ENCODE measurements around the gene TBC1D10A. TPM values are rescaled to one million over a fixed set of nuclear protein-coding genes. Genes with fewer than 3 reads are reported as not detected.

TBC1D10A gene
- total RNA-seq, 1 donor from 2014 or later, result 10.6 TPM

- no peak for DNase-seq (ENCODE audit: low spot score, unreplicated experiment)
- H3K27me3 Mint-ChIP-seq, result peaks cover 16% of the 10 kb centered on the region
- H3K4me1 Mint-ChIP-seq (ENCODE audit: low read depth), result no peaks in the 10 kb centered on the region
- no peak overlapping the region for H3K27ac Mint-ChIP-seq
- no peak for TF ChIP-seq CTCF (IDR thresholded peaks at IDR 0.05; ENCODE audit: unreplicated experiment)
- H3K4me3 Mint-ChIP-seq (ENCODE audit: low read depth), result no peak overlapping the region
- H3K9me3 Mint-ChIP-seq (ENCODE audit: low read depth), result no peaks in the 10 kb centered on the region
- H3K36me3 Mint-ChIP-seq (ENCODE audit: insufficient read depth), result no peaks in the 10 kb centered on the region
These were observed 59.1 kb downstream of the TBC1D10A start for GRCh38 chr22:30267382-30268302.

DNA sequence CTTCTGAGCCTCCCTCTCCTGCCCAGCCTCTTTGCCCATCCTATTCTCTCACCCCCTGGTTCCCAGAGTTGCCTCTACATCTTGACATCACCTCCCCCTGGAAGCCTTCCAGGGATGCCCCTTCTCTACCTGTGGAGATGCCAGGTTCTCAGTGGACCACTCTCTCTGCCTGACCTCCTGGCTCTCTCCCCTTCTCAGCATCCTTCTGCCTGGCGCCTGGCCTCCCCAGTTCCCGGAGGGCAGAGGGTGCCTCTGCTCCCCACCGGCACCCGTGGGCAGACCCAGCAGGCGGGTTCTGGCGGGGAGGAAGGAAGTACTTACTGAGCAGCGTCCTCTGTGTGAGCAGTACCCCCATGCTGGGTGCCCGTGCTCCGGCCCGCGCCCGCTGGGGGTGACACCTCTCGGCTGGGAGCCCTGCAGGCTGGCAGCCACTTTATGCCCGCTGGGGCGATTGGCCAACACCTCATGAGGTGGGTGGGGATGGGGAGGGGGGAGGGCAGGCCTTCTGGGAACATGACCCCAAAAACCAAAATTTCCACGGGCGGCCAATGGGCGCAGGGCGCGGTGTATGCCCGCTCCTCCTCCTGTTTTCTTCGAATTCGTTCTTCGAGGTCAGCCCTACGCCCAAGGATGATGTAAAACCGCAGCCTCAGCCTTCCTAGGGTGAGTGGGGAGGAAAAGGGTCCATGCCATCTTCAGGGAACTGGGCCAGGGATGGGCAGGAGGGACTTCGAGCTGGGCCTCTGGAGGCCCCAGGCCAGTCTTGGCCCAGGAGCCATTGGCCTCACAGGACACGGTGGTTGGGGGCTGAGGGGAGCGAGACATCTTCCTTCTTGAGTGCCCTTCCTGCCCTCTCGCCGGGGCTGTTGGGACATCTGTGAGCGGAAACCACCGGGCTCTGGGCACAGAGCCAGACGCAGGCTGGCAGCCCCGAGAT, 60.0 kb downstream of the TBC1D10A start, which contains the start of gene OSM:
OSM (minus strand) TSS at position 407 of the 937 bp plus-strand sequence; CDS start at position 355, 52 bp downstream.
- H3K36me3 Mint-ChIP-seq (ENCODE audit: insufficient read depth), result no peaks in the 10 kb centered on the region
- H3K27ac Mint-ChIP-seq, result no peak within 1 kb of the TSS
- peaks cover 16% of the 10 kb centered on the region for H3K27me3 Mint-ChIP-seq
- DNase-seq (ENCODE audit: low spot score, unreplicated experiment), result no peak
- H3K4me1 Mint-ChIP-seq (ENCODE audit: low read depth), result no peaks in the 10 kb centered on the region
- no peak within 1 kb of the TSS for H3K4me3 Mint-ChIP-seq (ENCODE audit: low read depth)
- no peaks in the 10 kb centered on the region for H3K9me3 Mint-ChIP-seq (ENCODE audit: low read depth)
- no peak for TF ChIP-seq CTCF (IDR thresholded peaks at IDR 0.05; ENCODE audit: unreplicated experiment)

GRCh38 chr22:30265823-30266444, 60.8 kb downstream of the TBC1D10A start:
- no peak for TF ChIP-seq CTCF (IDR thresholded peaks at IDR 0.05; ENCODE audit: unreplicated experiment)
- DNase-seq (ENCODE audit: low spot score, unreplicated experiment), result no peak
- Mint-ChIP-seq H3K4me3 (ENCODE audit: low read depth) (no peak overlapping the region), H3K27me3 (peaks cover 15% of the 10 kb centered on the region), H3K36me3 (ENCODE audit: insufficient read depth) (no peaks in the 10 kb centered on the region), H3K27ac (no peak overlapping the region), H3K9me3 (ENCODE audit: low read depth) (no peaks in the 10 kb centered on the region), H3K4me1 (ENCODE audit: low read depth) (no peaks in the 10 kb centered on the region)

GRCh38 chr22:30265131-30265720, 61.5 kb downstream of the TBC1D10A start:
- TF ChIP-seq CTCF (IDR thresholded peaks at IDR 0.05; ENCODE audit: unreplicated experiment), result no peak
- Mint-ChIP-seq H3K36me3 (ENCODE audit: insufficient read depth) (no peaks in the 10 kb centered on the region), H3K9me3 (ENCODE audit: low read depth) (no peaks in the 10 kb centered on the region), H3K4me3 (ENCODE audit: low read depth) (no peak overlapping the region), H3K27ac (no peak overlapping the region), H3K4me1 (ENCODE audit: low read depth) (no peaks in the 10 kb centered on the region), H3K27me3 (peaks cover 15% of the 10 kb centered on the region)
- DNase-seq (ENCODE audit: low spot score, unreplicated experiment), result no peak
